SU-DHL-6 (cell line): ENCODE data around the gene ZC3H18.
A peak's percentile ranks its signal among the peaks of the same experiment; 100 is the strongest.

Experiments used
- H2AFZ ChIP-seq: fragments of 200-600 bp; sonication (generic); 2 replicates; pipeline ENCODE4 v1.6.1; 2014; ENCODE audit warnings: low read depth, mild to moderate bottlenecking, moderate library complexity, mixed read lengths, antibody characterized with exemption, low read length; ENCODE audit not compliant: severe bottlenecking
- H3F3A ChIP-seq: fragments of 200-600 bp; shearing (Covaris generic); 2 replicates; pipeline ENCODE4 v1.6.0; 2016; ENCODE audit warnings: antibody characterized with exemption, mild to moderate bottlenecking; ENCODE audit not compliant: insufficient read depth
- H3K27ac ChIP-seq: fragments of 200-600 bp; sonication (generic); 2 replicates; pipeline ENCODE4 v1.5.1; 2016; ENCODE audit warnings: low read depth, mild to moderate bottlenecking, low read length, moderate library complexity, mixed read lengths
- H3K27me3 ChIP-seq: fragments of 200-600 bp; sonication (generic), shearing (Covaris generic); 2 replicates; pipeline ENCODE4 v1.6.0; 2014; ENCODE audit warnings: mild to moderate bottlenecking, low read length
- H3K36me3 ChIP-seq: fragments of 200-600 bp; sonication (generic); 2 replicates; pipeline ENCODE4 v1.6.1; 2014; ENCODE audit warnings: mild to moderate bottlenecking, low read length, mixed read lengths
- H3K4me2 ChIP-seq: fragments of 300-600, 200-600 bp; shearing (Covaris generic), sonication (generic); 2 replicates; pipeline ENCODE4 v1.6.0; 2014; ENCODE audit warnings: low read length, low read depth, mild to moderate bottlenecking; ENCODE audit not compliant: poor library complexity, severe bottlenecking
- H3K4me3 ChIP-seq: fragments of 200-600 bp; sonication (generic); 2 replicates; pipeline ENCODE4 v1.5.1; 2014; ENCODE audit warnings: antibody characterized with exemption, low read length, mild to moderate bottlenecking, mixed read lengths; ENCODE audit not compliant: insufficient read depth, poor library complexity, severe bottlenecking
- H3K79me2 ChIP-seq: fragments of 200-600 bp; sonication (generic); 2 replicates; pipeline ENCODE4 v1.6.1; 2014; ENCODE audit warnings: mild to moderate bottlenecking, low read length, moderate library complexity; ENCODE audit not compliant: insufficient read depth
- H3K9ac ChIP-seq: fragments of 200-600 bp; sonication (generic); 2 replicates; pipeline ENCODE4 v1.7.0; 2014; ENCODE audit warnings: mild to moderate bottlenecking, low read length
- H3K9me2 ChIP-seq: fragments of 200-600 bp; sonication (generic); replicated peaks from 2 replicates; pipeline ENCODE4 v1.6.1; 2014; ENCODE audit warnings: low read length; ENCODE audit not compliant: insufficient read depth
- H3K9me3 ChIP-seq: fragments of 200-600 bp; sonication (generic); 2 replicates; pipeline ENCODE4 v1.6.1; 2014; ENCODE audit warnings: low read length, mixed read lengths; ENCODE audit not compliant: insufficient read depth
- H4K20me1 ChIP-seq: fragments of 200-600 bp; sonication (generic); 2 replicates; pipeline ENCODE4 v1.6.1; 2014; ENCODE audit warnings: low read depth, mild to moderate bottlenecking, antibody characterized with exemption, low read length, moderate library complexity, mixed read lengths
- EZH2phosphoT487 ChIP-seq: fragments of 200-600 bp; sonication (generic), shearing (Covaris generic); conservative IDR thresholded peaks from 2 replicates; pipeline ENCODE4 v1.6.1; 2018; ENCODE audit warnings: mild to moderate bottlenecking, antibody characterized with exemption, low read length, moderate library complexity, mixed read lengths
- TF ChIP-seq, protein P1 (sequence below): fragments of 200-600 bp; sonication (generic); IDR thresholded peaks from one replicate; pipeline ENCODE4 v1.5.1; 2017; ENCODE audit warnings: antibody characterized with exemption, mild to moderate bottlenecking, low read length, moderate library complexity; ENCODE audit not compliant: insufficient read depth, poor library complexity, severe bottlenecking

The ZC3H18 gene

DNA sequence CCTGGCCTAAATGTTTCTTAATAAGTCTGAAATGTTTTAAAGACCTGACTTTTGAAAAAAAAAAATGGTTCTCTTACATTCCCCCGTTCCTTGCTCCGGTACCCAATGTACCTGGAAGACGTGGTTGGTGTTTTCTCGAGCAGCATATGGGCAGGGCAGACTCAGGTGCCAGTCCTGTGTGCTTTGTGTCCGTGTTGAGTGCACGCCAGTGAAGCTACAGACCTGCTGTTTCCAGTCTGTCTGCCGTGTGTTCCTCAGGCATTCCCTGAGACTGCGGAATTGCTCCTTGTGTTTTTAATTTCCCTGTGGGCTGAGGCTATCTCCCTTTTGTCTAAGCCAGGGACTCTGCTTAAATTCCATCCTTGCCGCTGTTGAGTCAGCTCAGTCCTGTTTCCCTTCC, 56.4 kb downstream of the ZC3H18 start:
- Histone ChIP-seq H3K9ac (no peak overlapping the region), H3K4me2 (no peak overlapping the region), H3K27me3 (no peaks in the 10 kb centered on the region), H3K9me3 (no peaks in the 10 kb centered on the region), H3K79me2 (no peaks in the 10 kb centered on the region), H3K9me2 (no peaks in the 10 kb centered on the region), H3F3A (no peaks in the 10 kb centered on the region), H3K4me3 (no peak overlapping the region), H3K36me3 (no peaks in the 10 kb centered on the region), H2AFZ (no peak overlapping the region), H3K27ac (no peak overlapping the region), H4K20me1 (no peaks in the 10 kb centered on the region)
- TF ChIP-seq, protein P1, sequence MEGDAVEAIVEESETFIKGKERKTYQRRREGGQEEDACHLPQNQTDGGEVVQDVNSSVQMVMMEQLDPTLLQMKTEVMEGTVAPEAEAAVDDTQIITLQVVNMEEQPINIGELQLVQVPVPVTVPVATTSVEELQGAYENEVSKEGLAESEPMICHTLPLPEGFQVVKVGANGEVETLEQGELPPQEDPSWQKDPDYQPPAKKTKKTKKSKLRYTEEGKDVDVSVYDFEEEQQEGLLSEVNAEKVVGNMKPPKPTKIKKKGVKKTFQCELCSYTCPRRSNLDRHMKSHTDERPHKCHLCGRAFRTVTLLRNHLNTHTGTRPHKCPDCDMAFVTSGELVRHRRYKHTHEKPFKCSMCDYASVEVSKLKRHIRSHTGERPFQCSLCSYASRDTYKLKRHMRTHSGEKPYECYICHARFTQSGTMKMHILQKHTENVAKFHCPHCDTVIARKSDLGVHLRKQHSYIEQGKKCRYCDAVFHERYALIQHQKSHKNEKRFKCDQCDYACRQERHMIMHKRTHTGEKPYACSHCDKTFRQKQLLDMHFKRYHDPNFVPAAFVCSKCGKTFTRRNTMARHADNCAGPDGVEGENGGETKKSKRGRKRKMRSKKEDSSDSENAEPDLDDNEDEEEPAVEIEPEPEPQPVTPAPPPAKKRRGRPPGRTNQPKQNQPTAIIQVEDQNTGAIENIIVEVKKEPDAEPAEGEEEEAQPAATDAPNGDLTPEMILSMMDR: no peak
- TF ChIP-seq EZH2phosphoT487: no peak

DNA sequence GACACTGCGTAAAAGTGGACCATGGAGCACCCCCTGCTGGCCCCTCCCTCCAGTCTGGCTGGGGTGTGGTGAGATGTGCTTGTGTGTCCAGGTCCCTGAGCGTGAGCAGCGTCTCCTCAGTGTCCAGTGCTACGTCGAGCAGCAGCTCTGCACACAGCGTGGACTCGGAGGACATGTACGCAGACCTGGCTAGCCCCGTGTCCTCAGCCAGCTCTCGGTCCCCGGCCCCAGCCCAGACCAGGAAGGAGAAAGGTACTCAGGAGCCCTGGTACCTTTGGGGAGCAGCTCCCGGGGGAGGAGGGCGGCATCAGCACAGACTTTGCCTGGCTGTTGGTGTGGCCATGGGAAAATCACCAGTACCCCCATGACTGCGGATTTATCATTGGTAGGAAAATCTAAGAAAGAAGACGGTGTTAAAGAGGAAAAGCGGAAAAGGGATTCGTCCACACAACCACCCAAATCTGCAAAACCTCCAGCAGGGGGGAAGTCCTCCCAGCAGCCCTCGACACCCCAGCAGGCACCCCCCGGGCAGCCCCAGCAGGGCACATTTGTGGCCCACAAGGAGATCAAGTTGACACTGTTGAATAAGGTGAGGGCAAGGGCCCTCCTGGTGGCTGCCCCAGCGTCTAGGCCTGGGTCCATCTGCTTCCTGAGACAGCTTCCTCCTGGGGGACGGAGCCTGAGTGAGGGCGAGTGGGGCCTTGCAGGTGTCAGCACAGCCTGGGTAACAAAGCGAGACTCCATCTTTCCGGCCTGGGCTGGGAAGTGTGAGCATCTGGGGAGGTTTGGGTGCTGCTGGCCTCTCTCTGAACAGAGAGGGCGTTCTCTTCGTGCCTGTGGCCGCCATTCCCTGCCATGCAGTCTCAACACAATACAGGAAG, 57.6 kb downstream of the ZC3H18 start:
- H3K79me2 ChIP-seq: no peaks in the 10 kb centered on the region
- H3K36me3 ChIP-seq: no peaks in the 10 kb centered on the region
- H3K9ac ChIP-seq: no peak overlapping the region
- H3K4me2 ChIP-seq: no peak overlapping the region
- no peaks in the 10 kb centered on the region for H3K27me3 ChIP-seq
- no peak overlapping the region for H3K4me3 ChIP-seq
- no peaks in the 10 kb centered on the region for H3K9me2 ChIP-seq
- no peak overlapping the region for H3K27ac ChIP-seq
- TF ChIP-seq, protein P1: no peak
- no peak for TF ChIP-seq EZH2phosphoT487
- no peaks in the 10 kb centered on the region for H3F3A ChIP-seq
- no peaks in the 10 kb centered on the region for H3K9me3 ChIP-seq
- no peaks in the 10 kb centered on the region for H4K20me1 ChIP-seq
- H2AFZ ChIP-seq: no peak overlapping the region

DNA sequence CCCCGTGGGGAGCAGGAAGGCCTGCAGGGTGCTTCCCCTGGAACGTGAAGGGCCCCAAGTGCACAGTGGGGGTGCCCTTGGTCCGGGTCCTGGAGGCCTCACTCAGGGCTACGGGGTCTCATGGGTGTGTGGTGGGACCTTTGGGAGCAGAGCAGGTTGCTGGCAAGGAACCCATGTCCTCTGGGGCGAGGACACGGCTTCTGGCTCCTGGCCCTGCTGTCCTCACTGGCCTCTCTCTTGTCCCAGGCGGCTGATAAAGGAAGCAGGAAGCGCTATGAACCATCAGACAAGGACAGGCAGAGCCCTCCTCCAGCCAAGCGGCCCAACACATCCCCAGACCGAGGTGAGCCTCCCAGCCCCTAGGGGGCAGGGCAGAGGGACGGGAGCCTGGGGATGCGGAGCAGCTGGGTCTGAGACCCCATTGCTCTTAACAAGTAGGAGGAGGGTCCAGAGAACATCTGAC, 58.3 kb downstream of the ZC3H18 start:
- Histone ChIP-seq H3K9ac (no peak overlapping the region), H3K79me2 (no peaks in the 10 kb centered on the region), H3K9me2 (no peaks in the 10 kb centered on the region), H3K4me2 (no peak overlapping the region), H3K27ac (no peak overlapping the region), H3F3A (peaks cover 5% of the 10 kb centered on the region; the same call in 1 of the 2 replicates), H4K20me1 (no peaks in the 10 kb centered on the region), H3K9me3 (no peaks in the 10 kb centered on the region), H3K27me3 (no peaks in the 10 kb centered on the region), H2AFZ (no peak overlapping the region), H3K4me3 (no peak overlapping the region), H3K36me3 (no peaks in the 10 kb centered on the region)
- TF ChIP-seq EZH2phosphoT487: no peak
- TF ChIP-seq, protein P1: peak; percentile 28
